Measurements from ENCODE around the gene PPFIA1. TPM values are rescaled to one million over a fixed set of nuclear protein-coding genes. Genes with fewer than 3 reads are reported as not detected.

The PPFIA1 gene
- total and polyA plus RNA-seq, 2 of the 8 experiments (the other 6 are each of a cell fraction or from before 2014, with no cell fraction given), result 44.3 to 73.5 TPM

DNA sequence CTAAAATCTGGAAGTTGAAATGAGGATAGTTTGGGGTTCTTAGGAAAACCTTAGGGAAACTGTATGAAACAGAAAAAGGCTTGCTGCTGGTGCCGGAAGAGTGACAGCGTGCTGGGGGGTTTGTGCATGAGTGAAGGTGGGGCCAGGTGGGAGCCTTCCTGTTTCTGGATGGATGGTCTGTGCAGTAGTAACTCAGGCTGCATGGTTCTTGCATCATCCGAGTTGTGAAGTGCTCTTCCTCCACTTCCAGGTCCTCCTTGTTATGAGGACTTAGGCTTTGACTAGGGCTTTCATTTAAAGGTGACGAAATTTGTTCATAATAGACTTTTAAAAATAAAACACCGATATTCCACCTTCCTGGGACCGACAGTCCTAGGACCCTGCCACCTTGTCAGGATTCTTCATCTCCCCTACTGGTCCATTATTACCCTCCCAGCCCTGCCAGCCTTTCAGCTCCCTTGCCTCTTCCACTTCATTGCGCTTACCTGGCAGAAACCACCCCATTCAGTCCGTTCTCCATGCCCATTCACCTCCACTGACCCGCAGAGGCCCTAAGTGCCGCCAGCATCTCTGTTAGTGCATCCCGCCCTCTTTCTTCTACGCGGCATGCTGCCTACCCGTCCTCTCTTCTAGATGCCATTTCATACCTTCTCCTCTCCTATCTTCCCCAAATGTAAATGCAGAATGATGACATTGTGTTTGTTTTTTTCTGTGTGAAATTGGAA, 47.3 kb downstream of the PPFIA1 start:
- DNase-seq (ENCODE audit: low read depth in 1 of 2, low spot score in 2 of 2) (no peak), FAIRE-seq (no peak)
- no peaks in the 10 kb centered on the region for H3K9me3 ChIP-seq (ENCODE audit: insufficient read depth in 2 of 2, low read depth in 1 of 2, low read length in 1 of 2)
- H3K79me1 ChIP-seq (ENCODE audit: low read depth, low read length), result peaks cover 22% of the 10 kb centered on the region
- H3K4me1 ChIP-seq (replicated peaks in 1 of 4; ENCODE audit: control insufficient read depth in 3 of 4, insufficient read depth in 4 of 4, low read length in 3 of 4), result peaks cover under 1 to 23% (median 15%) of the 10 kb centered on the region in 4 experiments
- H3K4me3 ChIP-seq (ENCODE audit: extremely low read depth in 1 of 4, insufficient read depth in 2 of 4, low read depth in 3 of 4, low read length in 4 of 4), result no peak overlapping the region
- no peak overlapping the region for H2BK5ac ChIP-seq (ENCODE audit: low read depth, low read length)
- H4K91ac ChIP-seq (replicated peaks; ENCODE audit: insufficient read length, low read length), result no peak overlapping the region
- H2BK120ac ChIP-seq (replicated peaks; ENCODE audit: low read depth, low read length), result no peak overlapping the region
- CTCF ChIA-PET (ENCODE audit: partially characterized antibody), result no interaction called here
- POLR2A ChIA-PET (ENCODE audit: partially characterized antibody), result no interaction called here
- H3K23ac ChIP-seq (ENCODE audit: insufficient read length), result no peak overlapping the region
- H4K5ac ChIP-seq (ENCODE audit: insufficient read length, low read depth, low read length), result no peak overlapping the region
- H3K36me3 ChIP-seq (ENCODE audit: control insufficient read depth in 2 of 4, insufficient read depth in 4 of 4, low read length in 3 of 4), result peaks cover 0 to 19% (median 2%) of the 10 kb centered on the region in 4 experiments; a peak in 5 of 8 replicates
- H3K79me2 ChIP-seq (ENCODE audit: control insufficient read depth in 1 of 2, insufficient read depth in 2 of 2, low read length in 2 of 2), result peaks cover 0 to 61% of the 10 kb centered on the region in 2 experiments; a peak in 3 of 4 replicates
- no peak overlapping the region for H2BK20ac ChIP-seq (ENCODE audit: low read length)
- H3K18ac ChIP-seq (ENCODE audit: extremely low read depth, low read length), result 0 out of 2 replicates have a peak overlapping the region, but pooled peaks have one; percentile 52
- no peak overlapping the region for H2AK5ac ChIP-seq (ENCODE audit: low read depth, low read length)
- WGBS, 2 experiments (ENCODE audit: extremely low coverage in 1 of 2, insufficient coverage in 1 of 2, insufficient read length in 1 of 2, insufficient replicate concordance in 2 of 2, low coverage in 1 of 2, low lambda C conversion rate in 2 of 2, missing lambda C conversion rate in 1 of 2), result 90% methylated on average over 14 of the region's 14 CpGs; no CpG with 5 or more reads in 1 of the 2 experiments
- no peak overlapping the region for H2BK15ac ChIP-seq (ENCODE audit: low read length)
- no peak overlapping the region for H2AFZ ChIP-seq (ENCODE audit: low read length)
- H3K23me2 ChIP-seq (ENCODE audit: low read depth, low read length), result no peaks in the 10 kb centered on the region
- peaks cover 2 to 15% of the 10 kb centered on the region in 2 experiments for H4K20me1 ChIP-seq (replicated peaks in 1 of 2; ENCODE audit: control insufficient read depth in 1 of 2, insufficient read depth in 2 of 2, low read length in 2 of 2)
- no peak overlapping the region for H3K4ac ChIP-seq (replicated peaks; ENCODE audit: insufficient read length, low read depth, low read length)
- H4K8ac ChIP-seq (ENCODE audit: extremely low read depth, insufficient read depth, low read length), result no peak overlapping the region
- no peak overlapping the region for H3K9ac ChIP-seq (replicated peaks in 1 of 4; ENCODE audit: extremely low read depth in 1 of 4, low read depth in 3 of 4, low read length in 3 of 4)
- H3K14ac ChIP-seq (ENCODE audit: insufficient read length), result no peak overlapping the region
- no peak overlapping the region for H3K27ac ChIP-seq (ENCODE audit: low read depth, low read length)
- no peak overlapping the region for H3K56ac ChIP-seq (replicated peaks; ENCODE audit: insufficient read length, low read depth, low read length)
- H3K4me2 ChIP-seq (ENCODE audit: insufficient read depth in 1 of 2, low read depth in 2 of 2, low read length in 2 of 2), result no peak overlapping the region
- no peaks in the 10 kb centered on the region for H3K27me3 ChIP-seq (replicated peaks in 1 of 4; ENCODE audit: control insufficient read depth in 3 of 4, extremely low read depth in 1 of 4, insufficient read depth in 3 of 4, low read length in 3 of 4)
- H2BK12ac ChIP-seq (ENCODE audit: low read depth, low read length), result no peak overlapping the region
- TF ChIP-seq CBX8 (IDR thresholded peaks at IDR 0.05; ENCODE audit: borderline replicate concordance, low read depth, low read length), result no peak

All from H1 (cell line).